Measurements from ENCODE around the gene UTS2B.
"Not testable (repeated sequence)": the region's sequence is repeated elsewhere in the genome, so short reads cannot be mapped to it uniquely, and the experiment has no call there.

UTS2B gene

DNA sequence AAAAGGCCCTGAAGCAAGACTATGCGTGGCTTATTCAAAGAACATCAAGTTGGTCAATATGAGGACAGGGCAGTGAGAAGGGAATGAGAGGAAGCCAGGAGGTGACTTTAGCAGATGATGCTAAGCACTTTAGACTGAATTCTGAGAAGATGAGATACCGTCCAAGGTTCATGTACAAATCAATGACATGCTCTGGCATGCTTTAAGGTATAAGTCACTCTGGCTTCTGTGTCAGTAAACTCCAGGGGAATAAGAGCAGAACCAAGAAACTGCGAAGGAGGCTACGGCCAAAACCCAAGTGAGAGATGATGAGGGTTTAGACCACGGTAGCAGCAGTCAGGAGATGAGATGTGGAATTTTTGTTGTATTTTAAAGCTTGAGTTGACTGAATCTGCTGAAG is 10.0 kb downstream of the UTS2B start:
- DNase-seq: no peak

DNA sequence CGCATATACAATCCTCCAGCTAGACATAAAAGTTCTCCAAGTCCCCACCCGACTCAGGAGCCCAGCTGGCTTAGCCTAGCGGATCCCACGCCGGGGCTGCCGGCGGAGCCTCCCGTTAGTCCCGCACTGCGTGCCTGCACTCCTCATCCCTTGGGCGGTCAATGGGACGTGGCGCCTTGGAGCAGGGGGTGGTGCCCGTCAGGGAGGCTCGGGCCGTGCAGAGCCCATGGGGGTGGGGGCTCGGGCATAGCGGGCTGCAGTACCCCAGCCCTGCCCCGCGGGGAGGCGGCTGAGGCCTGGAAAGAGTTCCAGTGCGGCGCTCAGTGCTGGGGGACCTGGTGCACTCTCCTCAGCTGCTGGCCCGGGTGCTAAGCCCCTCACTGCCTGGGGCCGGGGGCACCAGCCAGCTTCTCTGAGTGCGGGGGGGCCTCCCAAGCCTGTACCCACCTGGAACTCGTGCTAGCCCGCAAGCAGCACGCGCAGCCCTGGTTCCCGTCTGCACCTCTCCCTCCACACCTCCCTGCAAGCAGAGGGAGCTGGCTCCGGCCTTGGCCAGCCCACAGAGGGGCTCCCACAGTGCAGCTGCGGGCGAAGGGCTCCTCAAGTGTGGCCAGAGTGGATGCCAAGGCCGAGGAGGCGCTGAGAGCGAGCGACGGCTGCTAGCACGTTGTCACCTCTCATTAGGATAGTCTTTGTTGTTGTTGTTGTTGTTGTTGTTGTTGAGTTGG is 13.3 kb downstream of the UTS2B start:
- DNase-seq: no peak

- DNase-seq: no peak
Measured at GRCh38 chr3:191314109-191314728, 16.1 kb downstream of the UTS2B start.

DNA sequence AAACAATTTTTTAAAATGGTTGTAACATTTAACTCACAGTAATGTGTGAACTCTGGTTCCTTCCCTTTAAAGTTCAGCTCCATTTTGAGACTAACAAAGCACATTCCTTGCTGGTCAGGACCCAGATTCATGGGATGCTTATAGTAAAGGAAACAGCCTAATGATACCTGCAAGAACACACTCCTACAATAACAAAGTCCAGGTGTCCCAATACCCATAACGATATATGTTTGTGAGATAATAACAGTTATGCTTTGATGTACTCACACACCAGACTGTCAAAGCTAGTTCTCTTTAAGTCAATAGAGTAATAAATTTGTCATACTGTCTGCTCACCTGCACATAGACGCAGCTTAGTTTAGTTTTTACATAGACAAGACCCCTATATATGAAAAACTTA is 17.0 kb downstream of the UTS2B start:
- DNase-seq: no peak

DNA sequence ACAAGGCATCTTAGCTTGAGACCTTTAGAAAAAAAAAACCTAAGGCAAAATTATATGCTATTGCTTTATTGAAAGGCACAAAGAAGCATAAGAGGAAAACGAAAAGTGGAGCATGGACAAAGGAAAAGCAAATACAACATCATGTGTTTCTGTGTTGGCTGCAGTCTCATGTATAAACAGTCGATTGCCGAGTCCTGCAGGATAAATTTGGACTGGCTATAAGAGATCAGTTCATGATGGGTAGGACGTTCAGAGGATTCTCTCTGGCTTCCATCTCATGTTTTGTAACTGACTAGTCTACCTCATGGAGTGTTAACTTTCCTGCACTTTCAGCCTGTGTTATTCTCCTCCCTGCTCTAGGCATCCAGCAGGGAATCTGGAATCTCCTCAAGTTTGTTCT is 23.0 kb downstream of the UTS2B start:
- no peak for DNase-seq

DNA sequence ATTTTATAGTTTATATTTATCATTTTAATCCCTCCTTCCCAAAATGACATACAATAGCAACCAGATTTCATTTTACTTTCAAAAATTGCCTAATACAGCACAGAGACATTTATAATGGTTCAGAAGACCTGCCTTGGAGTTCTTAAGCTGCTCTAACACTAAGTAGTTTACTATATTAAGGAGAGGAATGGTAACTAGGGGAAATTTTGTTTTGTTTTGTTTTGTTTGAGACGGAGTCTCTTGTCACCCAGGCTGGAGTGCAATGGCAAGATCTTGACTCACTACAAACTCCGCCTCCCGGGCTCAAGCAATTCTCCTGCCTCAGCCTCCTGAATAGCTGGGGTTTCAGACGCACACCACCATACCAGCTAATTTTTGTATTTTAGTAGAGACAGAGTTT is 23.9 kb downstream of the UTS2B start:
- DNase-seq: no peak

- DNase-seq: no peak
Measured at GRCh38 chr3:191303596-191303995, 26.7 kb downstream of the UTS2B start.

- no peak for DNase-seq
Measured at GRCh38 chr3:191302451-191302850, 27.9 kb downstream of the UTS2B start.

DNA sequence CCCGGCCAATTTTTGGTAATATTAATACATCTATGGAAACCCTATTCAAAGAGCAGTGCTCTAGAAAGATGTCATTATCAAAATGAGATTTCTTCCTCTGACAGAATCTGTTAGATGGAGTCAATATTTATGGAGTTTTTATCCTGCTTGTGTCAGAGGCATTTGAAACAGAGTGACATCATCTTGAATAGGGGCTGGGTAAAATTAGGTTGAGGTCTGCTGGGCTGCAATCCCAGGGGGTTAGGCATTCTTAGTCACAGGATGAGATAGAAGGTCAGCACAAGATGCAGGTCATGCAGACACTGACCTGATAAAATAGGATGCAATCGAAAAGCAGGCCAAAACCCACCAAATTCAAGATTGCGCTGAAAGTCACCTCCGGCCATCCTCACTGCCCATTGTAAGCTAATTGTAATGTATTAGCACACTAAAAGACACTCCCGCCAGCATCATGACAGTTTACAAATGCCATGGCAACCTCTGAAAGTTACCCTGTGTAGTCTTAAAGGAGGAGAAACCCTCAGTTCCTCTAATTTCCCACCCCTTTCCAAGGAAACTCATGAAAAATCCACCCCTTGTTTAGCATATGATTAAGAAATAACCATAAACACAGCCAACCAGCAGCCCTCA is 28.4 kb downstream of the UTS2B start:
- no peak for DNase-seq

- no peak for DNase-seq
Measured at GRCh38 chr3:191301017-191301416, 29.3 kb downstream of the UTS2B start.

- DNase-seq: no peak
Measured at GRCh38 chr3:191300422-191300821, 29.9 kb downstream of the UTS2B start.

- DNase-seq: no peak
Measured at GRCh38 chr3:191298846-191299245, 31.5 kb downstream of the UTS2B start.

- no peak for DNase-seq
Measured at GRCh38 chr3:191296041-191296541, 34.2 kb downstream of the UTS2B start.

GRCh38 chr3:191294291-191294690 is 36.0 kb downstream of the UTS2B start:
- no peak for DNase-seq

DNA sequence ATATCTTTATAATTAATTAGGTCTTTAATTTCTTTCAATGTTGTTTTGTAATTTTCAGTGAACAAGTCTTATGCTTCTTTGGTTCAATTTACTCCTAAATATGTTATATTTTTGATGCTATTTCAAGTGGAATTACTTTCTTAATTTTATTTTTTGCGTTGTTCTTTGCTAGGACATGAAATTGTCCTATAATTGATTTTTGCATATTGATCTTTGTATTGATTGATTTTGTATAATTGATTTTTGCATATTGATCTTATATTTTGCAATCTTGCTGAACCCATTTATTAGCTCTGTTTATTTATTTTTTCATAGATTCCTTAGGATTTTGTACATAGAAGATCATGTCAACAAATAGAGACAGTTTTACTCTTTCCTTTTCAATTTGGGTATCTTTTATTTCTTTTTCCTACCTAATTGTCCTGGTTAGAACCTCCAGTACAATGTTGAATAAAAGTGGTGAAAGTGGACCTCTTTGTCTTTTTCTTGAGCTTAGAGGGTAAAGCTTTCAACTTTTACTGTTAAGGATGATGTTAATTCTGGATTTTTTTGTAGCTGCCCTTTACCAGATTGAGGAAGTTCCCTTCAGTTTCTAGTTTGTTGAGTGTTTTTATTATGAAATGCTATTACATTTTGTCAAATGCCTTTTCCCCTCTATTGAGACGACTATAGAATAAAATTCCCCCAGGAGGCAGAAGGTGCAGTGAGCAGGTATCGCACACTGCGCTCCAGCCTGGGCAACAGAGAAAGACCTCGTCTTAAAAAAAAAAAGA is 37.9 kb downstream of the UTS2B start:
- DNase-seq: no peak

- no peak for DNase-seq
Measured at GRCh38 chr3:191290311-191291025, 39.9 kb downstream of the UTS2B start.

DNA sequence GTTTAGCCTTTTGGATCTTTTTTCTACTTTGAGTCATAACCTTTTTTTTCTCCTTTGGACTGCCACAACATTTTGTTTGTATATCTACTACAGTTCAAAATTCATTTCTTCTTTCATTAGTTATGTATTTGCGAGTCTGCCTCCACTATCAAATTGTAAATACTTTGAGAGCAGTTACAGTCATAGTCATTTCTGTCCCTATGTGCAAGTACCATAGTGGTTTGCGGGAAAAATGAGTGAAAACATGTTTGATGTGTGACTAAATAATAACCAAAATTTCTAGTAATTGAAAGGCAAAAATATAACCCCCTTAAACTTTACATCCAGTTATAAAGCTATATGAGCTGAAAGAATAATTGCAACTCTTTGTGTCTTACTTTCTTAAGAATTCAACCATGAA is 46.9 kb downstream of the UTS2B start:
- DNase-seq: no peak

- no peak for DNase-seq
Measured at GRCh38 chr3:191282251-191283185, 47.8 kb downstream of the UTS2B start.

- no peak for DNase-seq
Measured at GRCh38 chr3:191280882-191281281, 49.4 kb downstream of the UTS2B start.

GRCh38 chr3:191280111-191280510 is 50.2 kb downstream of the UTS2B start:
- no peak for DNase-seq

GRCh38 chr3:191275751-191276150 is 54.6 kb downstream of the UTS2B start:
- DNase-seq: no peak

DNA sequence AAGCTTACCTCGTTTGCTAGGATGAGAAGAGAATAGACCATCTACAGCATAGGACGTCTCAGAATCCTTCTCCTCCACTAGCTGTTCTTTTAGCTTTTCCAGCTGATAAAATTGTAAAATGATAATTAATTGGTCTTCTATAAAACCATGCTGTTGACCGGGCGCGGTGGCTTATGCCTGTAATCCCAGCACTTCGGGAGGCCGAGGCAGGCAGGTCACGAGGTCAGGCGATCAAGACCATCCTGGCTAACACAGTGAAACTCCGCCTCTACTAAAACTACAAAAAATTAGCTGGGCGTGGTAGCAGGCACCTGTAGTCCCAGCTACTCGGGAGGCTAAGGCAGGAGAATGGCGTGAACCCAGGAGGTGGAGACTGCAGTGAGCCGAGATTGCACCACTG is 55.1 kb downstream of the UTS2B start:
- DNase-seq: not testable (repeated sequence)
